Caco-2 (cell line): ENCODE data around the gene LCOR. TPM values are rescaled to one million over a fixed set of nuclear protein-coding genes. Genes with fewer than 3 reads are reported as not detected.

Source experiments
- BruUV-seq: library from RNA; stranded (reverse); fragments of 400-500 nt; replicated peaks from 2 replicates; lab custom pipeline; 2021; lab: Mats Ljungman, UMichigan
- CTCF ChIA-PET: fragments of 300-600 bp; sonication (Branson Sonifier 250); formaldehyde crosslinking; loops from one replicate; lab custom pipeline; 2022; ENCODE audit warnings: antibody characterized with exemption; lab: Charles Lee
- POLR2A ChIA-PET: fragments of 300-600 bp; sonication (Branson Sonifier 250); formaldehyde crosslinking; loops from one replicate; lab custom pipeline; 2022; ENCODE audit warnings: antibody characterized with exemption; lab: Charles Lee
- DNase-seq, 2 experiments: peaks; one replicate each; pipeline versions ENCODE4 v3.0.0 to v3.0.0-alpha.2; 2020 to 2022
- H3K27me3 ChIP-seq: replicated peaks from 2 replicates; pipeline ENCODE4 v1.6.0; 2011; ENCODE audit warnings: low read length; ENCODE audit not compliant: control insufficient read depth, insufficient read depth
- H3K36me3 ChIP-seq: 2 replicates; pipeline ENCODE4 v1.5.1; 2011; ENCODE audit warnings: low read length; ENCODE audit not compliant: control insufficient read depth, insufficient read depth
- H3K4me1 ChIP-seq: fragments of 250-450 bp; sonication (Bioruptor Pico); 2 replicates; pipeline ENCODE4 v1.5.1; 2020; ENCODE audit warnings: mild to moderate bottlenecking
- H3K4me3 ChIP-seq: 2 replicates; pipeline ENCODE4 v1.5.1; 2011; ENCODE audit warnings: low read depth, mild to moderate bottlenecking, control low read depth, low read length
- H3K9me3 ChIP-seq: fragments of 250-450 bp; sonication (Bioruptor Pico); 2 replicates; pipeline ENCODE4 v1.5.1; 2020; ENCODE audit warnings: mild to moderate bottlenecking, moderate library complexity
- H3K27ac Mint-ChIP-seq: one replicate; pipeline ENCODE4 v1.8.0; 2022; ENCODE audit warnings: mixed read lengths; ENCODE audit not compliant: unreplicated experiment
- H3K27me3 Mint-ChIP-seq: one replicate; pipeline ENCODE4 v1.8.0; 2022; ENCODE audit warnings: mixed read lengths; ENCODE audit not compliant: insufficient read depth, unreplicated experiment
- H3K36me3 Mint-ChIP-seq: one replicate; pipeline ENCODE4 v1.8.0; 2022; ENCODE audit warnings: mild to moderate bottlenecking, mixed read lengths; ENCODE audit not compliant: insufficient read depth, unreplicated experiment
- H3K4me1 Mint-ChIP-seq: one replicate; pipeline ENCODE4 v1.8.0; 2022; ENCODE audit warnings: low read depth, mixed read lengths; ENCODE audit not compliant: unreplicated experiment
- H3K4me3 Mint-ChIP-seq: one replicate; pipeline ENCODE4 v1.8.0; 2022; ENCODE audit warnings: mild to moderate bottlenecking, moderate library complexity, mixed read lengths; ENCODE audit not compliant: unreplicated experiment
- H3K9me3 Mint-ChIP-seq: one replicate; pipeline ENCODE4 v1.8.0; 2022; ENCODE audit warnings: mixed read lengths; ENCODE audit not compliant: unreplicated experiment
- CTCF ChIP-seq, 2 experiments: fragments of 200-600 bp in 1 of 2; IDR thresholded peaks; 1 replicate in 1 of 2; 2 replicates in 1 of 2; pipeline versions ENCODE4 v1.5.1 to v1.8.0; 2011 to 2022; ENCODE audit warnings: antibody characterized with exemption in 1 of 2, control low read depth in 1 of 2, inconsistent platforms in 1 of 2, low read depth in 1 of 2, low read length in 1 of 2, mild to moderate bottlenecking in 1 of 2, moderate library complexity in 1 of 2; ENCODE audit not compliant: insufficient read depth in 1 of 2, severe bottlenecking in 1 of 2, unreplicated experiment in 1 of 2
- intact Hi-C: fragments of 100-400 bp; cut with micrococcal nuclease; formaldehyde crosslinking; loops from one replicate; pipeline ENCODE4 v1.10.0; 2022; ENCODE audit not compliant: unreplicated experiment
- total RNA-seq: library from RNA; stranded (reverse); gene quantifications from 2 replicates; pipeline ENCODE4 v1.2.3, GENCODE V29; 2022

The LCOR gene
- total RNA-seq, 1 experiment from 2014 or later = 51.8 TPM

- no peaks in the 10 kb centered on the region for H3K9me3 Mint-ChIP-seq
- no peak for TF ChIP-seq CTCF (IDR thresholded peaks at IDR 0.05; ENCODE audit: insufficient read depth in 1 of 2, low read depth in 1 of 2, low read length in 1 of 2, severe bottlenecking in 1 of 2, unreplicated experiment in 1 of 2)
- POLR2A ChIA-PET = no interaction called here
Measured at GRCh38 chr10:97039538-97040247, 207.6 kb downstream of the LCOR start.

DNA sequence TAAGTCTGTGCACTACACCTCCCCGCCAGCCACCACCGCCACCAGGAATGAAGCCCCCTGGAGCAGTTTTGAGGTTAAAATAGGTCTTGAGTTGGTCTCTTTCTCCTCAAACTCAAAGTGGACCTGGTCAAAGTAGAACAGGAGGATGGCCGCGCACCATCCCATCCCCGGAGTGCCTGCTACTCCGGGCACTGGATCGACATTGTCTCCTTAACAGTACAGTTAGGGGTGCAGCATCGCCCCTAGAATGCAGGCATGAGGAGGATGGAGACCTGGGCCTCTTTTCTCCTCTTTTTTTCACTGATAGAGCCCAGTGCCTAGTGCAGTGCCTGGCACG, 208.1 kb downstream of the LCOR start:
- ChIA-PET CTCF (no interaction called here), POLR2A (no interaction called here)
- no peak overlapping the region for H3K4me3 ChIP-seq
- Mint-ChIP-seq H3K9me3 (no peaks in the 10 kb centered on the region), H3K36me3 (no peaks in the 10 kb centered on the region), H3K4me1 (no peaks in the 10 kb centered on the region), H3K4me3 (no peak overlapping the region), H3K27ac (no peak overlapping the region), H3K27me3 (peaks cover 9% of the 10 kb centered on the region)
- no TSS peak for BruUV-seq
- no peaks in the 10 kb centered on the region for H3K9me3 ChIP-seq
- no peak for TF ChIP-seq CTCF (IDR thresholded peaks at IDR 0.05; ENCODE audit: insufficient read depth in 1 of 2, low read depth in 1 of 2, low read length in 1 of 2, severe bottlenecking in 1 of 2, unreplicated experiment in 1 of 2)
- H3K4me1 ChIP-seq = peaks cover 2% of the 10 kb centered on the region; the same call in 1 of the 2 replicates
- no peak for DNase-seq
- no peaks in the 10 kb centered on the region for H3K36me3 ChIP-seq
- no peaks in the 10 kb centered on the region; the same call in 1 of the 2 replicates for H3K27me3 ChIP-seq
- intact Hi-C loops = no loop called here

More at GRCh38 chr10:97039538-97040247, 207.6 kb downstream of the LCOR start:
- Mint-ChIP-seq H3K4me1 (no peaks in the 10 kb centered on the region), H3K36me3 (no peaks in the 10 kb centered on the region), H3K27ac (no peak overlapping the region), H3K4me3 (no peak overlapping the region), H3K27me3 (peaks cover 13% of the 10 kb centered on the region)
- no peaks in the 10 kb centered on the region for H3K36me3 ChIP-seq
- H3K27me3 ChIP-seq = no peaks in the 10 kb centered on the region; the same call in 1 of the 2 replicates
- no peak overlapping the region for H3K4me3 ChIP-seq
- H3K9me3 ChIP-seq = no peaks in the 10 kb centered on the region
- CTCF ChIA-PET = no interaction called here
- intact Hi-C loops = no loop called here
- peaks cover 2% of the 10 kb centered on the region; the same call in 1 of the 2 replicates for H3K4me1 ChIP-seq
- DNase-seq = no peak
- no TSS peak for BruUV-seq

DNA sequence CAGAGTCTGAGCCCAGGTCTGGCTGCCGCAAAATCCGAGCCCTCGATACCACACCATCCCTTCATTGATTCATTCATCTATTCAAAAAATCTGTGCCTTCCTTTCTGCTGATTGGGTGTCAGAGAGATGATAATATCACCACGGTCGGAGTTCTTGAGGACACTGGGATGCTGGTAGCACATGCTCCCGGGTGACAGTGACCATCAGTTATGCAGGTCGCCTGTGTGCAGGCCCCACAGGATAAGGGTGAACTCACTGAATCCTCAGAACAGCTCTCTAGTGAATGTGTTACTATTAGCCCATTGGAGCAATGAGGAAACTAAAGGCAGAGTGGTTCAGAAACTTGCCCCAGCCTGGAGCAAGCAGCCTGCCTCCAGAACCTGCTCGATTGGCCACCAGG, 208.6 kb downstream of the LCOR start:
- no peaks in the 10 kb centered on the region for H3K4me1 Mint-ChIP-seq
- H3K4me3 Mint-ChIP-seq = no peak overlapping the region
- Histone ChIP-seq H3K27me3 (no peaks in the 10 kb centered on the region; the same call in 1 of the 2 replicates), H3K4me1 (peaks cover 2% of the 10 kb centered on the region; the same call in 1 of the 2 replicates), H3K36me3 (no peaks in the 10 kb centered on the region), H3K9me3 (no peaks in the 10 kb centered on the region), H3K4me3 (no peak overlapping the region)
- H3K27ac Mint-ChIP-seq = no peak overlapping the region
- peaks cover 4% of the 10 kb centered on the region for H3K27me3 Mint-ChIP-seq
- intact Hi-C loops = no loop called here
- no peaks in the 10 kb centered on the region for H3K9me3 Mint-ChIP-seq
- DNase-seq = no peak
- no TSS peak for BruUV-seq
- no peak for TF ChIP-seq CTCF (IDR thresholded peaks at IDR 0.05; ENCODE audit: insufficient read depth in 1 of 2, low read depth in 1 of 2, low read length in 1 of 2, severe bottlenecking in 1 of 2, unreplicated experiment in 1 of 2)
- ChIA-PET CTCF (no interaction called here), POLR2A (no interaction called here)
- no peaks in the 10 kb centered on the region for H3K36me3 Mint-ChIP-seq
